Chondrocyte (in vitro differentiated cells): ENCODE results near the gene B4GALT5. TPM values are rescaled to one million over a fixed set of nuclear protein-coding genes. Genes with fewer than 3 reads are reported as not detected.

Experiments
- DNase-seq: peaks from one replicate; pipeline ENCODE4 v3.0.0; 2021; ENCODE audit warnings: mixed read lengths, low spot score
- H3K27ac Mint-ChIP-seq: one replicate; pipeline ENCODE4 v1.8.0; 2021; ENCODE audit warnings: mild to moderate bottlenecking, moderate library complexity, mixed read lengths; ENCODE audit not compliant: unreplicated experiment
- H3K27me3 Mint-ChIP-seq: 2 replicates; pipeline ENCODE4 v1.8.0; 2021; ENCODE audit warnings: low read depth, mixed read lengths
- H3K36me3 Mint-ChIP-seq: 2 replicates; pipeline ENCODE4 v1.8.0; 2021; ENCODE audit warnings: low read depth, mixed read lengths
- H3K4me1 Mint-ChIP-seq: 2 replicates; pipeline ENCODE4 v1.8.0; 2021; ENCODE audit warnings: low read depth, mild to moderate bottlenecking, mixed read lengths
- H3K4me3 Mint-ChIP-seq: one replicate; pipeline ENCODE4 v1.8.0; 2021; ENCODE audit warnings: mild to moderate bottlenecking, moderate library complexity, mixed read lengths; ENCODE audit not compliant: unreplicated experiment
- H3K9me3 Mint-ChIP-seq: 2 replicates; pipeline ENCODE4 v1.8.0; 2021; ENCODE audit warnings: low read depth, mixed read lengths
- total RNA-seq: library from RNA; stranded (reverse); gene quantifications from 3 replicates; pipeline ENCODE4 v1.2.1, GENCODE V29; 2021
- TF ChIP-seq, protein P1 (sequence below): fragments of 200-600 bp; sonication (generic); IDR thresholded peaks from 2 replicates; pipeline ENCODE4 v1.5.0; 2021; ENCODE audit warnings: antibody characterized with exemption, mild to moderate bottlenecking, moderate library complexity

The B4GALT5 gene
- total RNA-seq, 1 donor from 2014 or later = 56.1 TPM

DNA sequence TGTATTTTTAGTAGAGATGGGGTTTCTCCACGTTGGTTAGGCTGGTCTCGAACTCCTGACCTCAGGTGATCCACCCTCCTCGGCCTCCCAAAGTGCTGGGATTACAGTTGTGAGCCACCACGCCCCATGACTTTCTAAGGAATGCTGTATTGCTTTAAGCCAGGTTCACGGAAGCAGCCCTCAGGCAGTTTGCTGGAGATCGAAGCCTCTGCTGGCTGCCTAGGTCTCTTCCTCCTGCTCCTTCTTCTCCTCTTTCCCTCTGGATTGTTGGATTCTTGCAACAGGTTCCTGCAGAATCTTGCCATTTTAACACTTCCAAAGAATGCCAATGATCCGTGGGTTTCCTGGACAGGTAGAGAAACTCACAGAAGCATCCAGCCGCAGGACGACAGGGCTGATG is 29.3 kb upstream of the B4GALT5 start:
- H3K27me3 Mint-ChIP-seq = peaks cover 2% of the 10 kb centered on the region
- no peak for DNase-seq
- H3K27ac Mint-ChIP-seq = no peak overlapping the region
- peaks cover 3% of the 10 kb centered on the region for H3K4me1 Mint-ChIP-seq
- no peaks in the 10 kb centered on the region for H3K9me3 Mint-ChIP-seq
- TF ChIP-seq, protein P1, sequence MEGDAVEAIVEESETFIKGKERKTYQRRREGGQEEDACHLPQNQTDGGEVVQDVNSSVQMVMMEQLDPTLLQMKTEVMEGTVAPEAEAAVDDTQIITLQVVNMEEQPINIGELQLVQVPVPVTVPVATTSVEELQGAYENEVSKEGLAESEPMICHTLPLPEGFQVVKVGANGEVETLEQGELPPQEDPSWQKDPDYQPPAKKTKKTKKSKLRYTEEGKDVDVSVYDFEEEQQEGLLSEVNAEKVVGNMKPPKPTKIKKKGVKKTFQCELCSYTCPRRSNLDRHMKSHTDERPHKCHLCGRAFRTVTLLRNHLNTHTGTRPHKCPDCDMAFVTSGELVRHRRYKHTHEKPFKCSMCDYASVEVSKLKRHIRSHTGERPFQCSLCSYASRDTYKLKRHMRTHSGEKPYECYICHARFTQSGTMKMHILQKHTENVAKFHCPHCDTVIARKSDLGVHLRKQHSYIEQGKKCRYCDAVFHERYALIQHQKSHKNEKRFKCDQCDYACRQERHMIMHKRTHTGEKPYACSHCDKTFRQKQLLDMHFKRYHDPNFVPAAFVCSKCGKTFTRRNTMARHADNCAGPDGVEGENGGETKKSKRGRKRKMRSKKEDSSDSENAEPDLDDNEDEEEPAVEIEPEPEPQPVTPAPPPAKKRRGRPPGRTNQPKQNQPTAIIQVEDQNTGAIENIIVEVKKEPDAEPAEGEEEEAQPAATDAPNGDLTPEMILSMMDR = no peak
- H3K36me3 Mint-ChIP-seq = no peaks in the 10 kb centered on the region
- no peak overlapping the region for H3K4me3 Mint-ChIP-seq

DNA sequence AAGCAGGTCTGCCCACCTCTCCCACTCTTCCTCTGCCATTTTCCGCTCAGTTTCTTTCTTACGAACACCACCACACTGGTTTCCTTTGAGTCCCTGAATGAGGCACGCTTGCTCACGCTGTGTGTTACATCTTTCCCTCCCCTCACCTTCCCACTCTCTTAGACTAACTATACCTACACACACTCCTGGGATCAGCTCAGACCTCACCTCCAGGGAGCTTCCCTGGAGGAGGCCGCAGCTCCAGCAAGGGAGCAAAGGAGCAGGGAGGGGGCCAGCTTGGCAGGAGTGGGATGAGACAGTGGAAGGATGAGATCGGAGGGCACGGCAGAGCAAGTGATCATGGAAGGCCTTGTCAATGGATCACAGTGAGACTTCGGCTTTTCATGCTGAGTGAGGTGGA is 28.3 kb upstream of the B4GALT5 start:
- no peak for DNase-seq
- peaks cover 4% of the 10 kb centered on the region for H3K27me3 Mint-ChIP-seq
- H3K36me3 Mint-ChIP-seq = no peaks in the 10 kb centered on the region
- H3K9me3 Mint-ChIP-seq = no peaks in the 10 kb centered on the region
- no peak overlapping the region for H3K27ac Mint-ChIP-seq
- no peak overlapping the region for H3K4me3 Mint-ChIP-seq
- no peaks in the 10 kb centered on the region for H3K4me1 Mint-ChIP-seq
- TF ChIP-seq, protein P1 = no peak

DNA sequence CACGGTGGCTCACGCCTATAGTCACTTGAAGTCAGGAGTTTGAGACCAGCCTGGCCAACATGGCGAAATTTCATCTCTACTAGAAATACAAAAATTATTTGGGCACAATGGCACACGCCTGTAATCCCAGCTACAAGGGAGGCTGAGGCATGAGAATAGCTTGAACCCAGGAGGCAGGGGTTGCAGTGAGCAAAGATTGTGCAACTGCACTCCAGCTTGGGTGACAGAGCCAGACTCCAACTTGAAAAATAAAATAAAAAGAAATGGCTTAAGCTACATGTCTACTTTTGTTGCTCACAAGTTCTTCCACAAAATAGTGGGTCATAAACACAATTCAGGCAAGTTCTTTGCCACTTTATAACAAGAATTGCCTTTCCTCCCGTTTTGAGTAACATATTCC is 27.1 kb upstream of the B4GALT5 start:
- no peak overlapping the region for H3K27ac Mint-ChIP-seq
- H3K4me1 Mint-ChIP-seq = no peaks in the 10 kb centered on the region
- H3K36me3 Mint-ChIP-seq = no peaks in the 10 kb centered on the region
- TF ChIP-seq, protein P1 = no peak
- no peak overlapping the region for H3K4me3 Mint-ChIP-seq
- peaks cover 4% of the 10 kb centered on the region for H3K27me3 Mint-ChIP-seq
- DNase-seq = no peak
- no peaks in the 10 kb centered on the region for H3K9me3 Mint-ChIP-seq

DNA sequence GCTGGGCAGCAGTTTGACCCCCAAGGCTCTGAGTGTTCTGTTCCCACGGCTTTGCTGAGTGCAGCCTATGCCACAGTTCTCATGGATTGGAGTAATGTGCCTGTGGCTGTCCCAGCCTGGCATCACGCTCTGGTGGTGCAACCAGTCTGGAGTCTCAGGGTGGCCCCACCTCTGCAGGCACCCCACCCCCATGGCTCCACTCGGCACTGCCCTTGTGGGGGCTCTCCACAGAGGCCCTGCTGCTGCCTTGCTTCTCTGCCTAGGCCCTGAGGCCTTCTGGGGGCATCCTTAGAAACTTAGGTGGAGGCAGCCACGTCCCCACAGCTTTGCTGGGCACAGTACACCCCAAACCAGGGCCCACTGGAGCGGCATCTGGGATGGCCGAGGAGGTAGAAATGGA is 25.4 kb upstream of the B4GALT5 start:
- no peak overlapping the region for H3K4me3 Mint-ChIP-seq
- H3K27ac Mint-ChIP-seq = no peak overlapping the region
- TF ChIP-seq, protein P1 = no peak
- no peaks in the 10 kb centered on the region for H3K9me3 Mint-ChIP-seq
- H3K27me3 Mint-ChIP-seq = peaks cover 4% of the 10 kb centered on the region
- no peaks in the 10 kb centered on the region for H3K36me3 Mint-ChIP-seq
- DNase-seq = no peak
- no peaks in the 10 kb centered on the region for H3K4me1 Mint-ChIP-seq

DNA sequence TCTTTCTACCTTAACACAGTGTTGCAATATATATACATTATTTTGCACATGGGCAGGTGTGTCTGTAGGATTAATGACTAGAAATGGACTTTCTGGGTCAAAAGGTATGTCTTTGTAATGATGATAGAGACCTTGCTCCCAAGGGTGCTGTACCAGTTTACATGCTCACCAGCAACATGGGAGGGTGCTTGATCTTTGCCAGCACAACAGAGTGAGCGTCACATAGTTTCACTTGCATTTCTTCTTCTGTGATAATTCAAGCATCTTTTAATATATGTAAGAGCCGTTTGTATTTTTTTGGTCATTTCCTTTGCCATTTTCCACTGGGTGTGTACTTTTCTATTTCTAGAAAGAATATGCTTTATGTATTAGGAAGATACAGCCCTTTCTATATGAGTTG is 23.6 kb upstream of the B4GALT5 start:
- no peaks in the 10 kb centered on the region for H3K36me3 Mint-ChIP-seq
- no peak for DNase-seq
- no peaks in the 10 kb centered on the region for H3K4me1 Mint-ChIP-seq
- no peaks in the 10 kb centered on the region for H3K9me3 Mint-ChIP-seq
- no peak overlapping the region for H3K27ac Mint-ChIP-seq
- no peak overlapping the region for H3K4me3 Mint-ChIP-seq
- TF ChIP-seq, protein P1 = no peak
- H3K27me3 Mint-ChIP-seq = peaks cover 4% of the 10 kb centered on the region
